GM23338 (cell line): ENCODE measurements around the gene TMEM147. TPM values are rescaled to one million over a fixed set of nuclear protein-coding genes. Genes with fewer than 3 reads are reported as not detected.

ENCODE experiments used
- ATAC-seq: fragments of 200-7000 bp; cut with Tn5 transposase; 3 replicates; pipeline ENCODE4 v1.9.1; 2020
- DNase-seq: peaks from one replicate; pipeline ENCODE4 v3.0.0-alpha.2; 2015; ENCODE audit warnings: low spot score
- H2AFZ ChIP-seq: fragments of 200-600 bp; sonication (generic); 2 replicates; pipeline ENCODE4 v1.8.0; 2016; ENCODE audit warnings: antibody characterized with exemption, mild to moderate bottlenecking, moderate library complexity
- H3F3A ChIP-seq: fragments of 200-600 bp; sonication (generic); replicated peaks from 2 replicates; pipeline ENCODE4 v1.8.0; 2017; ENCODE audit warnings: antibody characterized with exemption, mixed run types, low read depth
- H3K27ac ChIP-seq: fragments of 200-600 bp; sonication (generic); 2 replicates; pipeline ENCODE4 v1.6.1; 2016; ENCODE audit warnings: low read depth
- H3K27me3 ChIP-seq: fragments of 200-600 bp; sonication (generic); 2 replicates; pipeline ENCODE4 v1.8.0; 2016; ENCODE audit warnings: mild to moderate bottlenecking, mixed run types, moderate library complexity; ENCODE audit not compliant: insufficient read depth
- H3K36me3 ChIP-seq: fragments of 200-600 bp; sonication (generic); 2 replicates; pipeline ENCODE4 v1.8.0; 2016; ENCODE audit warnings: mild to moderate bottlenecking; ENCODE audit not compliant: insufficient read depth
- H3K4me1 ChIP-seq: fragments of 200-600 bp; sonication (generic); 2 replicates; pipeline ENCODE4 v1.8.0; 2016; ENCODE audit warnings: mild to moderate bottlenecking, moderate library complexity; ENCODE audit not compliant: insufficient read depth
- H3K4me2 ChIP-seq: fragments of 200-600 bp; sonication (generic); 2 replicates; pipeline ENCODE4 v1.7.1; 2017; ENCODE audit warnings: mixed run types
- H3K4me3 ChIP-seq: fragments of 200-600 bp; sonication (generic); 2 replicates; pipeline ENCODE4 v1.6.1; 2016; ENCODE audit warnings: mixed run types
- H3K79me2 ChIP-seq: fragments of 200-600 bp; sonication (generic); replicated peaks from 2 replicates; pipeline ENCODE4 v1.8.0; 2017; ENCODE audit warnings: mild to moderate bottlenecking; ENCODE audit not compliant: insufficient read depth
- H3K9me2 ChIP-seq: fragments of 200-600 bp; sonication (generic); 2 replicates; pipeline ENCODE4 v1.8.0; 2017; ENCODE audit not compliant: insufficient read depth
- H4K20me1 ChIP-seq: fragments of 200-600 bp; sonication (generic); replicated peaks from 2 replicates; pipeline ENCODE4 v1.8.0; 2017; ENCODE audit warnings: mild to moderate bottlenecking; ENCODE audit not compliant: insufficient read depth
- H3K27ac Mint-ChIP-seq: 2 replicates; pipeline ENCODE4 v1.8.0; 2020; ENCODE audit warnings: inconsistent platforms, mild to moderate bottlenecking, moderate library complexity, mixed read lengths
- H3K27me3 Mint-ChIP-seq: 3 replicates; pipeline ENCODE4 v1.8.0; 2022; ENCODE audit warnings: low read depth, mild to moderate bottlenecking, moderate library complexity, mixed read lengths, inconsistent platforms; ENCODE audit not compliant: insufficient read depth, poor library complexity
- H3K36me3 Mint-ChIP-seq: 3 replicates; pipeline ENCODE4 v1.8.0; 2021; ENCODE audit warnings: low read depth, mild to moderate bottlenecking, inconsistent platforms, moderate library complexity, mixed read lengths
- H3K4me1 Mint-ChIP-seq: 3 replicates; pipeline ENCODE4 v1.8.0; 2020; ENCODE audit warnings: mild to moderate bottlenecking, inconsistent platforms, mixed read lengths
- H3K4me3 Mint-ChIP-seq: 3 replicates; pipeline ENCODE4 v1.8.0; 2021; ENCODE audit warnings: moderate library complexity, mild to moderate bottlenecking, inconsistent platforms, mixed read lengths
- H3K9me3 Mint-ChIP-seq: 3 replicates; pipeline ENCODE4 v1.8.0; 2020; ENCODE audit warnings: moderate library complexity, mild to moderate bottlenecking, inconsistent platforms, mixed read lengths
- EZH2phosphoT487 ChIP-seq: fragments of 200-600 bp; sonication (generic); IDR thresholded peaks from one replicate; pipeline ENCODE4 v1.8.1; 2018; ENCODE audit warnings: antibody characterized with exemption; ENCODE audit not compliant: unreplicated experiment
- NANOG ChIP-seq: IDR thresholded peaks from 2 replicates; pipeline ENCODE4 v1.6.1; 2016; ENCODE audit warnings: antibody characterized with exemption, borderline replicate concordance
- POLR2AphosphoS5 ChIP-seq: IDR thresholded peaks from 2 replicates; pipeline ENCODE4 v1.6.1; 2016; ENCODE audit warnings: antibody characterized with exemption, low read depth
- STAT1 ChIP-seq: IDR thresholded peaks from one replicate; pipeline ENCODE4 v1.6.1; 2016; ENCODE audit warnings: antibody characterized with exemption; ENCODE audit not compliant: unreplicated experiment
- polyA plus RNA-seq: library from polyadenylated mRNA; unstranded; fragments of >200 nt; fragmentation: Nextera tagmentation; extraction: Ambion mirVana; gene quantifications from 2 replicates; pipeline ENCODE4 v1.2.1, GENCODE V29; 2016
- total RNA-seq: library from RNA; depleted of rRNA; stranded (reverse); fragments of >200 nt; shearing (Covaris generic); gene quantifications from 2 replicates; pipeline ENCODE4 v1.2.3, GENCODE V29; 2014
- TF ChIP-seq, protein P1 (sequence below), 2 experiments: fragments of 200-600 bp in 1 of 2; sonication (generic) in 1 of 2; conservative IDR thresholded peaks; 2 replicates each; pipeline versions ENCODE4 v1.5.1 to v1.6.1; 2016 to 2017; ENCODE audit warnings: antibody characterized with exemption in 2 of 2, low read depth in 2 of 2, mild to moderate bottlenecking in 2 of 2, moderate library complexity in 1 of 2
- TF ChIP-seq, protein P2 (sequence below): IDR thresholded peaks from 2 replicates; pipeline ENCODE4 v1.6.1; 2016; ENCODE audit warnings: antibody characterized with exemption
- TF ChIP-seq, protein P3 (sequence below): IDR thresholded peaks from one replicate; pipeline ENCODE4 v1.6.1; 2018; ENCODE audit warnings: antibody characterized with exemption; ENCODE audit not compliant: unreplicated experiment

TMEM147 gene
- total and polyA plus RNA-seq, 2 experiments from 2014 or later: 164 to 272 TPM

DNA sequence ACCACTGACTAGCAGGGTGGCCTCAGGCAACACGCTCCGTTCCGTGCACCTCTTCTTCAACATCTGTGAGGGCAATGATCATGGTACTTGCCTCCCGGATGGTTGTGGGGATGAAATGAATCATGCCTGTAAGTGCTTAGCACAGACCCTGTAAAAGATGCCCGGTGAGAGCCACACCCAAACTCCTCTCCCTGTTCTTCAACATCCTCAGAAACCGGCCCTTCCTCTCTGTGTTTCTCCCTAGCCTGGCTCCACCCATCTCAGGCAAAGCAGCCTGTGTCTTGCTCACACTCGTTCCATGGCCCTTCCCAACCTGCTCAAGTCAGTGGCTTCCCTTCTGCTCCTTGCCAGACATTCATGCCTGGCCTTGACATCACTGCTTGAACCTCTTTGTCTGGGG is 26.1 kb upstream of the TMEM147 start:
- DNase-seq: no peak
- H3K4me1 Mint-ChIP-seq: peaks cover 30% of the 10 kb centered on the region
- TF ChIP-seq POLR2AphosphoS5: no peak
- TF ChIP-seq, protein P1, sequence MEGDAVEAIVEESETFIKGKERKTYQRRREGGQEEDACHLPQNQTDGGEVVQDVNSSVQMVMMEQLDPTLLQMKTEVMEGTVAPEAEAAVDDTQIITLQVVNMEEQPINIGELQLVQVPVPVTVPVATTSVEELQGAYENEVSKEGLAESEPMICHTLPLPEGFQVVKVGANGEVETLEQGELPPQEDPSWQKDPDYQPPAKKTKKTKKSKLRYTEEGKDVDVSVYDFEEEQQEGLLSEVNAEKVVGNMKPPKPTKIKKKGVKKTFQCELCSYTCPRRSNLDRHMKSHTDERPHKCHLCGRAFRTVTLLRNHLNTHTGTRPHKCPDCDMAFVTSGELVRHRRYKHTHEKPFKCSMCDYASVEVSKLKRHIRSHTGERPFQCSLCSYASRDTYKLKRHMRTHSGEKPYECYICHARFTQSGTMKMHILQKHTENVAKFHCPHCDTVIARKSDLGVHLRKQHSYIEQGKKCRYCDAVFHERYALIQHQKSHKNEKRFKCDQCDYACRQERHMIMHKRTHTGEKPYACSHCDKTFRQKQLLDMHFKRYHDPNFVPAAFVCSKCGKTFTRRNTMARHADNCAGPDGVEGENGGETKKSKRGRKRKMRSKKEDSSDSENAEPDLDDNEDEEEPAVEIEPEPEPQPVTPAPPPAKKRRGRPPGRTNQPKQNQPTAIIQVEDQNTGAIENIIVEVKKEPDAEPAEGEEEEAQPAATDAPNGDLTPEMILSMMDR (conservative IDR thresholded peaks at IDR 0.05; ENCODE audit: low read depth in 2 of 2): no peak
- TF ChIP-seq, protein P2, sequence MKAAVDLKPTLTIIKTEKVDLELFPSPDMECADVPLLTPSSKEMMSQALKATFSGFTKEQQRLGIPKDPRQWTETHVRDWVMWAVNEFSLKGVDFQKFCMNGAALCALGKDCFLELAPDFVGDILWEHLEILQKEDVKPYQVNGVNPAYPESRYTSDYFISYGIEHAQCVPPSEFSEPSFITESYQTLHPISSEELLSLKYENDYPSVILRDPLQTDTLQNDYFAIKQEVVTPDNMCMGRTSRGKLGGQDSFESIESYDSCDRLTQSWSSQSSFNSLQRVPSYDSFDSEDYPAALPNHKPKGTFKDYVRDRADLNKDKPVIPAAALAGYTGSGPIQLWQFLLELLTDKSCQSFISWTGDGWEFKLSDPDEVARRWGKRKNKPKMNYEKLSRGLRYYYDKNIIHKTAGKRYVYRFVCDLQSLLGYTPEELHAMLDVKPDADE: no peak
- TF ChIP-seq STAT1: no peak
- TF ChIP-seq, protein P3, sequence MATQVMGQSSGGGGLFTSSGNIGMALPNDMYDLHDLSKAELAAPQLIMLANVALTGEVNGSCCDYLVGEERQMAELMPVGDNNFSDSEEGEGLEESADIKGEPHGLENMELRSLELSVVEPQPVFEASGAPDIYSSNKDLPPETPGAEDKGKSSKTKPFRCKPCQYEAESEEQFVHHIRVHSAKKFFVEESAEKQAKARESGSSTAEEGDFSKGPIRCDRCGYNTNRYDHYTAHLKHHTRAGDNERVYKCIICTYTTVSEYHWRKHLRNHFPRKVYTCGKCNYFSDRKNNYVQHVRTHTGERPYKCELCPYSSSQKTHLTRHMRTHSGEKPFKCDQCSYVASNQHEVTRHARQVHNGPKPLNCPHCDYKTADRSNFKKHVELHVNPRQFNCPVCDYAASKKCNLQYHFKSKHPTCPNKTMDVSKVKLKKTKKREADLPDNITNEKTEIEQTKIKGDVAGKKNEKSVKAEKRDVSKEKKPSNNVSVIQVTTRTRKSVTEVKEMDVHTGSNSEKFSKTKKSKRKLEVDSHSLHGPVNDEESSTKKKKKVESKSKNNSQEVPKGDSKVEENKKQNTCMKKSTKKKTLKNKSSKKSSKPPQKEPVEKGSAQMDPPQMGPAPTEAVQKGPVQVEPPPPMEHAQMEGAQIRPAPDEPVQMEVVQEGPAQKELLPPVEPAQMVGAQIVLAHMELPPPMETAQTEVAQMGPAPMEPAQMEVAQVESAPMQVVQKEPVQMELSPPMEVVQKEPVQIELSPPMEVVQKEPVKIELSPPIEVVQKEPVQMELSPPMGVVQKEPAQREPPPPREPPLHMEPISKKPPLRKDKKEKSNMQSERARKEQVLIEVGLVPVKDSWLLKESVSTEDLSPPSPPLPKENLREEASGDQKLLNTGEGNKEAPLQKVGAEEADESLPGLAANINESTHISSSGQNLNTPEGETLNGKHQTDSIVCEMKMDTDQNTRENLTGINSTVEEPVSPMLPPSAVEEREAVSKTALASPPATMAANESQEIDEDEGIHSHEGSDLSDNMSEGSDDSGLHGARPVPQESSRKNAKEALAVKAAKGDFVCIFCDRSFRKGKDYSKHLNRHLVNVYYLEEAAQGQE: no peak
- peaks cover 14% of the 10 kb centered on the region for H3K27me3 Mint-ChIP-seq
- H3K4me1 ChIP-seq: peaks cover 21% of the 10 kb centered on the region
- no peak overlapping the region for H2AFZ ChIP-seq
- no peak overlapping the region for H3K4me3 ChIP-seq
- no peak overlapping the region for H3K4me2 ChIP-seq
- no peaks in the 10 kb centered on the region for H3F3A ChIP-seq
- H3K27ac Mint-ChIP-seq: no peak overlapping the region
- H3K36me3 Mint-ChIP-seq: no peaks in the 10 kb centered on the region
- H3K27ac ChIP-seq: no peak overlapping the region
- ATAC-seq: peak; percentile 10; the same call in 2 of the 3 replicates
- H4K20me1 ChIP-seq: no peaks in the 10 kb centered on the region
- no peaks in the 10 kb centered on the region for H3K36me3 ChIP-seq
- H3K4me3 Mint-ChIP-seq: no peak overlapping the region
- no peaks in the 10 kb centered on the region for H3K79me2 ChIP-seq
- no peaks in the 10 kb centered on the region for H3K9me2 ChIP-seq
- no peaks in the 10 kb centered on the region; the same call in 2 of the 3 replicates for H3K9me3 Mint-ChIP-seq
- no peaks in the 10 kb centered on the region for H3K27me3 ChIP-seq

DNA sequence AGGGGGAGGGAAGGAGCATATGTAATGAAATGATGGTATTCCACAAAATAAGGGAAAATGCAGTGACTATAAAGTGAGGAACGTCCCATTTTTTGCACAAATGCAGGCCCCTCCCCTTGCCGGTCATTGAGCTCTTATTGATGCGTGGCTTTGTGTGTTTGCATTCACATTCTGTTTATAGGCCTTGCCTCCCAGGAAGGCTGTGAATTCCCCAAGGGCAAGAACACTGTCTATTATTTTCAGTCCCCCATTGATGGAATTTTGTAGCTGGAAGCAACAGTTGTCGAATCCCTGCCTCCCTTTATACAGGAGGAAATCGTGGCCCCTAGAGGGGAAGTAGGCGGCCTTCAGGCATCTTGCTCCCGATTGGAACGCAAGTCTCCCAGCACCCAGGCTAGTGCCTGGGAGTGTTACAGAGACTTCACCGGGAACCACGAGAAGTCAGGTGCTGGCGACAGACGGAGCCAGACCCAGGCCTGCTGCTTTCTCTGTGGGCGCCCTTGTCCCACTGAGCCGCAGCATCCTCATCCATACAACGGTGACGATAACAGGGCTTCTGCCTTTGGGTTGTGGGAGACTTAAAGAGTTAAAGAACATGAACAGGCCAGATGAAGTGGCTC is 24.2 kb upstream of the TMEM147 start:
- Histone ChIP-seq H4K20me1 (no peaks in the 10 kb centered on the region), H3K4me3 (no peak overlapping the region), H2AFZ (peak overlapping the region; percentile 91), H3K27me3 (no peaks in the 10 kb centered on the region), H3K27ac (no peak overlapping the region), H3F3A (no peaks in the 10 kb centered on the region), H3K4me2 (no peak overlapping the region), H3K36me3 (no peaks in the 10 kb centered on the region), H3K9me2 (no peaks in the 10 kb centered on the region), H3K79me2 (no peaks in the 10 kb centered on the region), H3K4me1 (peaks cover 24% of the 10 kb centered on the region)
- Mint-ChIP-seq H3K4me1 (peaks cover 37% of the 10 kb centered on the region), H3K4me3 (no peak overlapping the region), H3K27me3 (peaks cover 22% of the 10 kb centered on the region), H3K9me3 (no peaks in the 10 kb centered on the region), H3K27ac (0 out of 2 replicates have a peak overlapping the region, but pooled peaks have one; percentile 64), H3K36me3 (no peaks in the 10 kb centered on the region)
- ATAC-seq: peak; percentile 50
- TF ChIP-seq, protein P2: no peak
- no peak for TF ChIP-seq POLR2AphosphoS5
- no peak for TF ChIP-seq EZH2phosphoT487
- TF ChIP-seq STAT1: no peak
- TF ChIP-seq NANOG: no peak
- peak; percentile 70 for DNase-seq
